NCI-H460 (cell line): ENCODE results near the gene OR51I2. TPM values are rescaled to one million over a fixed set of nuclear protein-coding genes. Genes with fewer than 3 reads are reported as not detected.

Source experiments
- DNase-seq: peaks from one replicate; pipeline ENCODE4 v3.0.0-alpha.2; 2016; ENCODE audit warnings: low read depth; ENCODE audit errors: extremely low read depth
- polyA plus RNA-seq: library from polyadenylated mRNA; depleted of rRNA; stranded (reverse); fragments of >200 nt; gene quantifications from 2 replicates; pipeline ENCODE4 v1.2.3, GENCODE V29; 2014; cell fraction: nucleus; rRNA removed
- total RNA-seq: library from RNA; depleted of rRNA; stranded (reverse); fragments of >200 nt; shearing (Covaris generic); gene quantifications from 2 replicates; pipeline ENCODE4 v1.2.3, GENCODE V29; 2014; rRNA removed

Gene OR51I2, protein sequence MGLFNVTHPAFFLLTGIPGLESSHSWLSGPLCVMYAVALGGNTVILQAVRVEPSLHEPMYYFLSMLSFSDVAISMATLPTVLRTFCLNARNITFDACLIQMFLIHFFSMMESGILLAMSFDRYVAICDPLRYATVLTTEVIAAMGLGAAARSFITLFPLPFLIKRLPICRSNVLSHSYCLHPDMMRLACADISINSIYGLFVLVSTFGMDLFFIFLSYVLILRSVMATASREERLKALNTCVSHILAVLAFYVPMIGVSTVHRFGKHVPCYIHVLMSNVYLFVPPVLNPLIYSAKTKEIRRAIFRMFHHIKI
- not detected in 2 replicates for total RNA-seq
- not detected in 2 replicates for polyA plus RNA-seq

DNA sequence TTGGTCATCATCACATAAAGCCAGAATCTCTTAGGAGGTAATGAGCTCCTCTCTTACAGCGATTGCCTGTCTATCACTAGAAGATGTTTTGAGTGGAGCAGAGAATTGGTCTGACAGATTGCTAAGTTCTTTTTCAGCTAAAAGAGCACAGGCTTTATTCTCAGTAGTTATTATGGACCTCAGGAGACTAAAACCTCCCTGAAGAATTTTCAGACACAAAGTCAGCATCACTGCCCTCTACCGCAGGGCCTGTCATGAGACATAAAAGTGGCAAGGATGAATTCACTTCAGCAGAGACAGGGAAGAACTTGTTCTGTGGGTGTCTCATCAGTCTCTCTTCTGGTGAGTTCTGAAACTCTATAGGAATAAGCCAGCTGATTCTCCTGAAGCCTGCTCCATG, at the start of gene OR51I2:
OR51I2 (plus strand) TSS at position 301 of the 400 bp plus-strand sequence. CDS start 4,166 bp downstream, outside the sequence.
- DNase-seq: no peak

DNA sequence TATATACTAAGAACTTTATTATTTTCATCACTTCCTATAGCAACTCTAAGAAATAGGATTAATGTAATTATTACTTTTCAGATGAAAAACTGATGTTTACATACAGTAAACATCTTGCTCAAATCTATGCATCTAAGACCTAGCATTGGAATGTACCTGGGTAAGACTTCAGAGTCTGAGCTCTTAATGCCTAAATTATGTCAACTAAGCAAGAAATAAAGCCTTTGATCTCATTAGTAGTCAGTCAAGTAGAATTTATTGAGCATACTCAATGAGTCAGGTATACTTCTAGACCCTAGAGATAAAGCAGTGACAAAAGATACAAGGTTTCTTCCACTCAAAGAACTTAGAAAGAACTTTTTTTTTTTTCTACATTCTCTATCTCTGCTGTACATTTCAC, 44.0 kb upstream of the OR51I2 start:
- no peak for DNase-seq

DNA sequence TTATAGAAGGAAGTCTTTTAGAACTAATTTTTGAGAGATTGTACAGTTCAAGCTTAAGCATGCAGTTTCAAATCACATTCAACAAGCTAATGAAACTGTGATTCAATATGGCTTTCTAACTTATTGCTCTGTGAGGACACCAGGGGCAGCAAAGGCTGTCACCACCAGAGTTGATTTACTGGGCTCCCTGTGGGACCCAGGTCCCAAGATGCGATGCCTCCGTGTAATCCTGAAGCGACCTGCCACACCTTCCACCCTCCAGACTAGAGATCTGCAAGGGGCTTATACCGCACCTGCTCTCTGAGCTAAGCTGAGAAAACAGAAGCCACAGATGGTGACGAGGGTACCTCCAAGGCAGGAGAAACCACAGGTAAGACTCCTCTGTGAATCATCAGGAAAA, 28.1 kb upstream of the OR51I2 start:
- DNase-seq: no peak

DNA sequence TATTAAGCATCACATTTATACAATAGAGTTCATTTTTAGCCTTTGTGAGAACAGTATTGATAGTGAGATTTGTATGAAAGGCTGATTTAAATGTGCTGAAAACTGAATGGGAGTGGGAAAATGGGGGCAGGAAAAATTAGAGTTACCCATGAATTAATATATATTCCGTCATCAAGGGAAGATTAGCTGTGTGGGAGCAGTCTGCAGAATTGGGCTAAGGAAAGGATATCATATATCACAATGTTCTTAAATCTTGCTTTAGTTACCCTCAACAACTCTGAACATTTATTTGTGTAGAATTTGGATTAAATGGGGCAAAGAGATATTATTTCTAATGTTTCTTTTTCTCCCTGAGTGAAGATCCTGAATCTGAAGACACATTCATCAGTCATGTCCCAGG, 27.3 kb upstream of the OR51I2 start, which contains the start of gene OR51Q1:
OR51Q1 (plus strand) TSS at position 301 of the 400 bp plus-strand sequence; CDS start at position 391, 90 bp downstream.
- no peak for DNase-seq

DNA sequence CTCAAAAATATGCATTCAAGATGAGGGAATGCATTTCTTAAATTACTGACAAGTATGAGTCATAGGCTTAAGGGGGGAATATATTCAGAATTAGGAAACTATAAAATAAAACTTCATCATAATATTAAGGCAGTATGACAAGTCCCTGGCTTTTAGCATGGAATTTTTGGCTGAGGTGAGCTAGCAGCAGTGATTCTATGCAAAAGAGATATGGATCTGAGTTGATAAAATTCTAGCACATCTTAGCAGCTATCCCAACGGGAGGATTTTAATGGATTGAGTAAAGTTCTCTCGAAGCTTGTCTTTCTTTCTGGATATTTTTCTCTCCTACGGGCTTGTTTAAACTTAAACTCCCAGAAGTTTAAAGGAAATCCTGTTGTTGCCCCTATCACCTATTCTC, 26.0 kb upstream of the OR51I2 start:
- no peak for DNase-seq

DNA sequence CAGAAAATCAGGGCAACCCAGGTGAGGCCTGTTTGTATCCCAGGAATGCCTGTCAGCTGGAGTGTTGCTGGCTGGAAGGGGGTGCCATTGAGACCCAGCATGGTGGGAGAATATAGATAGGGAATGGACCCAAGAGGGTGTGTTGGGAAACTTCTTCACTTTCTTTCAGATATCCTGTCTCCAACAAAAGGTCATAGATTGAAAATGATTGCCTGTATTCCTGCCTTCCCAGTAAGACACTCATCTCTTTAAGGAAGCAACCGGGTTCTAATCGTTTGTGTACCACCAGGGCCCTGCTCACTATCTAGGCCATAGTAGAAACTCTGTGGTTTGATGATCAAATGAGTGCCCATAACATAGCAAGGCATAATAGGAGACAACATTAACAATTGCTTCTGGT, 7.7 kb upstream of the OR51I2 start, which contains the start of gene OR51I1:
OR51I1 (minus strand) TSS at position 101 of the 400 bp plus-strand sequence; CDS start at position 101, 0 bp downstream.
- no peak for DNase-seq

DNA sequence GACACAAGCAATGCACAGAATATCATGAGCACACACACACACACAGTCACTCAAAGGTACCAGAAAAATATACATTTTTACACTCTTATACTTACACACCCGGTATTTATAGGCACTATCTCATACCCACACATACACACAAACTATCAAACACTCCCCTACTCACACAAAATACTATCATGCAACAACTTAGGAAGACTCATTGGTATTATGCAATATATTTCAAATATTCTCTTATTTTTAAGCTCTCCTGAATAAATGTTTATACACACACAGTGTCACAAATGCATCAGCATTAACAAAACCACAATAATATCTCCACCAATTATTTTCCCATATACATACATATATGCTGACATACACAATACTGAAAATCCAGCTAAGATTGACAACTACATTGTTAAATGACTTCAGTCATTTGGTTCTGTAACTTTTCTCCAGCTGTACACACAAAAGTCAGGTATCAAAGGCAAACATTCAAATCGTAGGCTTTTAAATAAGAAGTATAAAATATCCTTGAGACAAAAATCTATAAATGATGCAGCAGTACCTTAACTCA, 5.2 kb upstream of the OR51I2 start:
- DNase-seq: no peak

DNA sequence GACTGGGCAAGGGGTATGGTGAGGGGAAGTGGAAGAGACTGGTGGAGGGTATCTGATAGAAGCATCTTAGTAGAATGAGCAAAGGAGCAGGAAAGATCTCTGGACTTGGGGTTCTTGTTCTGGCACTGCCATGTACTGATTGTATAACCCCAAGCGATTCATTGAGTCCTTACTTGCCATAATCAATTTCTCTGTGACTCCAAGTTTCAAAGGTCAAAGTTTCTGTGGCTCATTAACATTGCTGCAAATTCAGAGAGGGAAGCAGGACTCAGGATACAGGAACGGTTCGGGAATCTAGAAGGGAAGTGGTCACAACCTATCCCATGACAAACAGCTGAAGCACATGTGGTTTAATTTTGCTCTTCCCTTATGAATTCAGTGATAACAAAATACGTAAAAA, 309 bp downstream of the OR51I2 start:
- DNase-seq: no peak

DNA sequence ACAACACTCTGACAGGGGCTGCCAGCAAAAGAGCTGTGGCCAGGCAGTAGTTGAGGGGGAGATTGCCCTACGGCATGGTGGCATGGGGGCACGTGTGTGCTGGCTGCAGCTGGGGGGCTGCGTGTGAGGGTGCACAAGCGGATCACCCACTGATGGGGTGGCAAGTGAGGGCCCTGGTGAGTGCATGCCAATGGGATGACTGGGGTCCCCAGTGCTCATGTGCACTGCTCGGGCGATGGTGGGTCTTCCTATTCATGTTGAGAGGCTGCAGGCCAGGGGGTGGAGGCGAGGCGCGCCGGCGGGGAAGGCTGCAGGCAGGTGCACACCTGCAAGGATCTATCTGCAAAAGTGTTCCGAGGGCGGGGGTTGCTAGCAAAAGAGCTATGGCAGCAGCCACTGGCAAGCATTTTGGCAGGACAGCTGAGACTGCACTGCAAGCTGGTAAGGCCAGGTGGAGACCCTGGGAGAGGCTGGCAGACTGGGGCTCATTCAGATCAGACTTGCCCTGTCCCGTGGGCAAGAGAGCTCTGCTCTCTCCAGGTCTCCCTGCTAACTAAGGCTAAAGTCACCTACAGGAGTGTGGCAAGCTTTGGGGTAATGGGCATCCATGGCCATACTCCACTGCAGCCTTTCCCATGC, 12.0 kb downstream of the OR51I2 start:
- no peak for DNase-seq

DNA sequence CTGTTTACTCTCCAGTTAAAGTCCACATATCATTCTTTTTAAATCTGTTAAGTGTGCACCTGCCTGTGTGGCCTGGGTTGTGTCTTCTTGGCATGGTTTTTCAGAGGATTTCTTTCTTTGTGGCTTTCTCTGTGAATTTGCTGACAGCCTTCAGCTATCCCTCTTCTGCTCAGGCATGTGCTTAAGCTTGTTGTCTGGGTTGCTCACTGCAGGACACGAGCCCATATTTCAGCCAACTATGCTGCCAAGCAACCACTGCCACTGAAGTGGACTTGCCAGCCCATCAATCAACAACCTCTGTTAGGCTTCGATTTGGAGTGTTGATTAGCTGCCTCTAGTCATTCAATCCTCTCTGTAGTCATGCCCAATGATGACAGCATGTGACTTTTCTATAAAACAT, 18.4 kb downstream of the OR51I2 start:
- no peak for DNase-seq

DNA sequence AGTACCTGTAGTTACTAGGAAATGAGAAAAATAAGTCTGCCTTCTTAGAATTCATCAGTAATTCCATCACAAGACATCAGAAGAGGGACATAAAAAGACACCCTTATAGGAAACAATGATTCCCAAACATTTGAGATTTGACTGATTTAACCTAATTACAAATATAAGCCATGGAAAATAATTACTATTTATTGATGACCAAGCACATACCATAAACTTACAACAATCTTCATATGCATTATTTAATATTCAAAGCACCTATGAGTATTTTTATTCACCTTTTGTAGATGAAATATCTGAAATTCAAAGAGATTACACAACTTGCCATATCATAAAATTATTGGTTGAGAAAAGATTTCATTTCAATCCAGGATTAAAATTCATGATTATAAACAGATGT, 24.8 kb downstream of the OR51I2 start:
- no peak for DNase-seq

DNA sequence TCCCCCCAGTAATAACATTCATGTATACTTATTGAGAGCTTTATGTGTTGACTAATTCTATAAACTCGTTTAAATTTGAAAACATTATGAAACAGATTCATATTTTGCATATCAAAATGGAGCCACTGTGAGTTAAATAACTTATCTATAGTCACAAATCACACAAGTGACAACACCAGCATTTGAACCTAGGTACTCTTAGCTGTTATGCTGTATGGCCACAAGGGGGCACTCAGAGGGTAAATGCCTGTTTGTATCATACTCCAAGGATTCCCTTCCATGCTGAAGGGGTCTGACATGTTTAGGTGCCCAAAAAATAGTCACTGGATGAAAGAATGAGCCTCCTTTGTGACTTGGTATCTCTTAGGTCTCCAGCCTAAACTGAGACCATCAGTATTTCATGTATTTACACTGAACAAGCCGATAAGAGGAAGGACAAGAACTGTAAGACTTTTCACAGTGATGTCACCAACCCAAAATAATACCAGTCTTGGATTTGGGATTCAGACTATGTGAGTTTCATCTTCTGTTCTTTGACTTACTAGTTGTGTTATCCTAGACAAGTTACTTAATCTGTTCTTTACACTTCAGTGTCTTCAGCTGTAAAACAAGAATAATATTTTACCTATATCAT, 27.2 kb downstream of the OR51I2 start:
- peak; percentile 33 for DNase-seq

DNA sequence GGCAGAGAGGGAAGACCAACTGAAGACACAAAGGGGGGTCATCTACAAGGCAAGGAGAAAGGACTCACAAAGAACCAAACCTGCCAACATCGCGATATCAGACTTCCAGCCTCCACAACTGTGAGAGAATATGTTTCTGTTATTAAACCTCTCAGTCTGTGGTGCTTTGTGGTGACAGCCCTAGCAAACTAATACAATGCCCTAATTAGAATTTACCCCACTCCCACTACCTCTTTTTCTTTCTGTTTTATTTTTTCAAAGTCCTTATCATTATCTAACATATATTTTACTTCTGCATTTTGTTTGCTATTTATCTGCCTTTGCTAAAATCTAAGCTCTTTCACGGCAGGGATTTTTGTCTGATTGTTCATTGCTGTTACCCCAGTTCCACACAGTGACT, 36.9 kb downstream of the OR51I2 start:
- no peak for DNase-seq

DNA sequence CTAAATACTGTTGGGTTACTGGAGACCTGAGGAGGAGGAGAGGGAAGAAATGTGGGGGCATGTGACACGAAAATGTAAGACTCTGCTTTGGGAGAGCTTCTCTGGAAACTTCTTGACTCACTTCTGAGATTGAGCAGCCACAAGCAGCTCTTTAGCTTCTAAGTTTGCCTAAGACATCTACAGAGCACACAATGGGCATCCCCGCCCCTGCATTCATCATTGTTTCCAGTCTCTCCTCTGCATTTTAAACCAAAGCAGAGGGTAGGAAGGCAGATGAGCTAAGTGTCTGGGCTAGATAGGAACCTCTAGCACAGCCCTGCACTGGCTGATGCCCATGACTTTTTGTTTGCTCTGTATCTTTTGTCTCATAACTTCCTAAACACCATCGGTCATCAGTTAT, 37.3 kb downstream of the OR51I2 start:
- DNase-seq: no peak

DNA sequence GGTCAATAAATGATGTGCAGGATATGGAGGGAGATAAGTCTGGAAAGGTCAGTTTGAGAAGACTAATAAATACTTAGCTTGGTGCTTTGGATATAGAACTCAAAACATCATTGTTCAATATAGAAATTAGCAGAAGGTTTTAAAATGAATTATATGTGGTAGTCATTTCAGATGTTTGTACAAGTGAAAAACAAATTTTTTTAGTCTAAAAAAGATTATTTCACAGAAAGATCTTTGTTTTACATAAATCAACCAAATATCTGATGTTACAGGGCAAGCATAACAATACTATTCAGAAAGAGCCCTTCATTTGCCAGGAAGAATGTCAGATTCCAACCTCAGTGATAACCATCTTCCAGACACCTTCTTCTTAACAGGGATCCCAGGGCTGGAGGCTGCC, 39.3 kb downstream of the OR51I2 start, which contains the start of gene OR52D1:
OR52D1 (plus strand) TSS at position 301 of the 400 bp plus-strand sequence; CDS start at position 323, 22 bp downstream.
- DNase-seq: no peak

DNA sequence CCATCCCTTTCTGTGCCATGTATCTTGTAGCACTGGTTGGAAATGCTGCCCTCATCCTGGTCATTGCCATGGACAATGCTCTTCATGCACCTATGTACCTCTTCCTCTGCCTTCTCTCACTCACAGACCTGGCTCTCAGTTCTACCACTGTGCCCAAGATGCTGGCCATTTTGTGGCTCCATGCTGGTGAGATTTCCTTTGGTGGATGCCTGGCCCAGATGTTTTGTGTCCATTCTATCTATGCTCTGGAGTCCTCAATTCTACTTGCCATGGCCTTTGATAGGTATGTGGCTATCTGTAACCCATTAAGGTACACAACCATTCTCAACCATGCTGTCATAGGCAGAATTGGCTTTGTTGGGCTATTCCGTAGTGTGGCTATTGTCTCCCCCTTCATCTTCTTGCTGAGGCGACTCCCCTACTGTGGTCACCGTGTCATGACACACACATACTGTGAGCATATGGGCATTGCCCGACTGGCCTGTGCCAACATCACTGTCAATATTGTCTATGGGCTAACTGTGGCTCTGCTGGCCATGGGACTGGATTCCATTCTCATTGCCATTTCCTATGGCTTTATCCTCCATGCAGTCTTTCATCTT, 39.8 kb downstream of the OR51I2 start:
- DNase-seq: no peak

DNA sequence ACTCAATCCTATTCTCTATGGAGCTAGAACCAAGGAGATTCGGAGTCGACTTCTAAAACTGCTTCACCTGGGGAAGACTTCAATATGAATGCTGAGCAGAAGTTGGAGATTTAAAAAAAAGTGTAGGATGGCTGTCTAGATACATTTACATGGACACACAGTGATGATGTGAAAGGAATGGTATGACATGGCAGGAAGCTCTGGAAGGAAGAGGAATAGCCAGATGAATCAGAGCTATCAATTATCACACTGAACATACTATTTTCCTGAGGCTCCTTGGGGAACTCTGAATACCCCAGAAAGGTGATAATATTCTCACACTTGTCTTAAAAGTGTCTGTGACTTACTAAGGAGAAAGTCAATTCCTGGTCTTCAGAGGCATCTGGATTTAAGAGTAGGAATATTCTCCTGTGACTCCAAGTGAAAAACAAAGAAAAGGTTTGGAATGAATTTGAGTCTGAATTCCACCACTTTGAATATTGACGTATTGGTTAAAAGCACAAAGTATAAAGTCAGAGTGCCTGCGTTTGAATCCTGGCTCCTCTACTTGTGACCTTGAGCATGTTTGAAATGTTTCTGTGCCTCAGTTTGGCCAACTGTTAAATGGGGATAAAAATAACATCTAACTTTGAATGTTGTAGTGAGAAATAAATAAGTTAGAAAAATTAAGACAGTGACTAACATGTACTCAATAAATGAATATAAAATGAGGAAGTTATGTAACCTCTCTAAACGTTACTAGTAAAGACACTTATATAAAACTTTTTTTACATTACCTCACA, 40.6 kb downstream of the OR51I2 start:
- DNase-seq: no peak

DNA sequence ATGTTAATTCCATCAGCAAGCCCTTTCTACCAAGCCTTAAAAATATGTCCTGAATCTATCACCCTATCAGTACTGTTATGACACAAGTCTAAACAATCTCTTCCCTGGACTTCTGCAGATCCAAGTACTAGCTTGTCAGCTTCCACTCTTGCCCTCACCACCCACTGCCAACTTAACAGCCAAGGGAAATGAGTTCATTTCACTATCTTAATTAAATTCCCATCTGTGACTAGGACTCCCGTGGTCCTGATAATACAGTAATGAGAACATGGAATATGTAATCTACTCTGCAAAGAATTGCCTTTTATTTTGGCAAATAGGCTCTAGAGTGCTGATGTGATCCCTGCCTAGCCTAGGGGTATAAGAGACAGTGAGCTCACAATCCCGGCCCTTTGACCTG, 50.5 kb downstream of the OR51I2 start:
- DNase-seq: no peak

DNA sequence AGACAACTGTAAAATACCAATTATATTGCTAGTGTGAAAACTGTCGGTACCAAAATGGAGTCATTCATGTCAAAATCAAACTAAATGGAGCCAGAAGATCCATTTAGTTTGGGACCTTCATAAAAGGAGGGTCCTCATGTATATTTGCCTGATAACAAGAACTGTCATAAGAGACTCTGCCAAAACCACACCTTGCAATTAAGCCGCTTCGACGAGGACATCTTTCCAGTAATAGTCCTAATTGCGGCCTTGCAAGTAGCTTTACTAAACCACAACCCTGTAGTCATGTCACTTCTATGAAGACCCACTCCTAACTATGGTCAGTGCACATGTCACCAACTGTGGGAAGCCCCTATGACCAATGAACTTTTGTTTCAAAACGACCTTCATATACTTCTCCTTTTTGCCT, 51.3 kb downstream of the OR51I2 start:
- no peak for DNase-seq

DNA sequence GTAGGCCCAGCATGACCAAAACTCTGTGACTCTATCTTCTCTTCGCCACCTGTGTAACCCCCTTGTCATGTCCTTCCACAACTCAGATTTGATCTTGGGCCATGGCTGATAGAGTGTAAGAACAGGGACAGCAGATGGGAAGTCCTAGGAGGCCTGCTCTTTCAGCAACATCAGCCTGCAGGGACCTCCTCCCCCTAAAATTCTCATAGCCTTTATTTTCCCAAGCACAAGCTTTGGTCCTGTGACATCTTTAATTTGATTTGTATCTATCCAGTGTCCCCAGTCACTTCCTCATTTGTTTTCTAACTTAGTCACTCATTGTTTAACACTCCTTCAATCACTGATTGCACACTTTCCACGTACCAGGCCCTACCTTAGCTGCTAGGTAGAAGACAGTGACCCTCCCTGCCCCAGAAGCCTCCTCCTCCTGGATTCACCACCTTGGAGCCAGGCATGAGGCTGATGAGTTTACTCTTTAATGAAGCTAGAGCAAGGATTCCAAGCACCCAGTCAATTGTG, 55.3 kb downstream of the OR51I2 start:
- no peak for DNase-seq
